ENCODE measurements around the gene KIRREL3. TPM values are rescaled to one million over a fixed set of nuclear protein-coding genes. Genes with fewer than 3 reads are reported as not detected.

KIRREL3 gene
- total and polyA plus RNA-seq, 2 of the 8 experiments (the other 6 are each of a cell fraction or from before 2014, with no cell fraction given) = 0.29 to 0.32 TPM

DNA sequence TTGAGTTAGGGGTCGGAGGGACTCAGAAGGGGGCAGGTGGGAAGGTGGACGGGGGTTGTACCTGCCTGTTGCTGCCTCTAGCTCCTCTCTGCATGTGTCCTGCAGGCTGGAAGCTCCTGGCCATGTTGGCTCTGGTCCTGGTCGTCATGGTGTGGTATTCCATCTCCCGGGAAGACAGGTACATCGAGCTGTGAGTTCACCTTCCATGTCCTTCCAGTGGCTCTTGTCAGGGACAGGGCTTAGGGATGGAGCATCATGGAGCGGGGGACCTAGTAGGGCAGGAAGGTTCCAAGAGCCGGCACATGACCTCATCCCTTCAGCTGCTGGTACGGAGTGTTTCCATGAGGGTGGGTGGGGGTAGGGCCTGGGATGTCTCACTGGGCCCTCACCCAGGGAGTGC is 594.2 kb downstream of the KIRREL3 start:
- DNase-seq (ENCODE audit: low read depth in 1 of 2, low spot score in 2 of 2) = no peak
- H3K36me3 ChIP-seq (ENCODE audit: control insufficient read depth in 2 of 4, insufficient read depth in 4 of 4, low read length in 3 of 4) = peaks cover 0 to 4% (median 1%) of the 10 kb centered on the region in 4 experiments; a peak in 2 of 8 replicates
- H3K4ac ChIP-seq (replicated peaks; ENCODE audit: insufficient read length, low read depth, low read length) = no peak overlapping the region
- H3K79me2 ChIP-seq (ENCODE audit: control insufficient read depth in 1 of 2, insufficient read depth in 2 of 2, low read length in 2 of 2) = no peaks in the 10 kb centered on the region
- H3K79me1 ChIP-seq (ENCODE audit: low read depth, low read length) = peaks cover 4% of the 10 kb centered on the region
- no peak overlapping the region for H3K9ac ChIP-seq (replicated peaks in 1 of 4; ENCODE audit: extremely low read depth in 1 of 4, low read depth in 3 of 4, low read length in 3 of 4)
- H4K8ac ChIP-seq (ENCODE audit: extremely low read depth, insufficient read depth, low read length) = no peak overlapping the region
- no peaks in the 10 kb centered on the region for H4K20me1 ChIP-seq (replicated peaks in 1 of 2; ENCODE audit: control insufficient read depth in 1 of 2, insufficient read depth in 2 of 2, low read length in 2 of 2)
- H2BK20ac ChIP-seq (ENCODE audit: low read length) = no peak overlapping the region
- H3K23ac ChIP-seq (ENCODE audit: insufficient read length) = no peak overlapping the region
- H2AFZ ChIP-seq (ENCODE audit: low read length) = no peak overlapping the region
- peaks cover 2 to 15% (median 7%) of the 10 kb centered on the region in 4 experiments; a peak in 6 of 7 replicates for H3K4me1 ChIP-seq (replicated peaks in 1 of 4; ENCODE audit: control insufficient read depth in 3 of 4, insufficient read depth in 4 of 4, low read length in 3 of 4)
- no peaks in the 10 kb centered on the region for H3K9me3 ChIP-seq (ENCODE audit: insufficient read depth in 2 of 2, low read depth in 1 of 2, low read length in 1 of 2)
- TF ChIP-seq CTBP2 (IDR thresholded peaks at IDR 0.05; ENCODE audit: borderline replicate concordance, insufficient read depth, insufficient read length, low read length) (no peak), CBX8 (IDR thresholded peaks at IDR 0.05; ENCODE audit: borderline replicate concordance, low read depth, low read length) (no peak), SRF (IDR thresholded peaks at IDR 0.05; ENCODE audit: low read depth, low read length) (no peak), SUZ12 (IDR thresholded peaks at IDR 0.05; ENCODE audit: low read length) (no peak), CREB1 (IDR thresholded peaks at IDR 0.05) (no peak), PHF8 (conservative IDR thresholded peaks at IDR 0.05; ENCODE audit: low read depth, low read length) (no peak), BACH1 (IDR thresholded peaks at IDR 0.05; ENCODE audit: low read length) (no peak), POU5F1 (IDR thresholded peaks at IDR 0.05; ENCODE audit: low read depth, low read length) (no peak)
- H3K4me3 ChIP-seq (ENCODE audit: extremely low read depth in 1 of 4, insufficient read depth in 2 of 4, low read depth in 3 of 4, low read length in 4 of 4) = no peak overlapping the region
- H3K56ac ChIP-seq (replicated peaks; ENCODE audit: insufficient read length, low read depth, low read length) = no peak overlapping the region
- H3K4me2 ChIP-seq (ENCODE audit: insufficient read depth in 1 of 2, low read depth in 2 of 2, low read length in 2 of 2) = no peak overlapping the region
- H4K5ac ChIP-seq (ENCODE audit: insufficient read length, low read depth, low read length) = no peak overlapping the region
- POLR2A ChIA-PET (ENCODE audit: partially characterized antibody) = interaction anchor here (0.8 to 1.2 kb wide), 2 partner anchors 13 to 143 kb away, joined by 3 read pairs; no protein-coding TSS in a partner anchor
- H2AK5ac ChIP-seq (ENCODE audit: low read depth, low read length) = no peak overlapping the region
- H3K14ac ChIP-seq (ENCODE audit: insufficient read length) = no peak overlapping the region
- H2BK12ac ChIP-seq (ENCODE audit: low read depth, low read length) = no peak overlapping the region
- H4K91ac ChIP-seq (replicated peaks; ENCODE audit: insufficient read length, low read length) = no peak overlapping the region
- H2BK5ac ChIP-seq (ENCODE audit: low read depth, low read length) = no peak overlapping the region
- no peak overlapping the region for H2BK15ac ChIP-seq (ENCODE audit: low read length)
- FAIRE-seq = no peak
- H3K27me3 ChIP-seq (replicated peaks in 1 of 4; ENCODE audit: control insufficient read depth in 3 of 4, extremely low read depth in 1 of 4, insufficient read depth in 3 of 4, low read length in 3 of 4) = no peaks in the 10 kb centered on the region
- 100% methylated on average over 8 of the region's 8 CpGs; no CpG with 5 or more reads in 1 of the 2 experiments for WGBS, 2 experiments (ENCODE audit: extremely low coverage in 1 of 2, insufficient coverage in 1 of 2, insufficient read length in 1 of 2, insufficient replicate concordance in 2 of 2, low coverage in 1 of 2, low lambda C conversion rate in 2 of 2, missing lambda C conversion rate in 1 of 2)
- H3K18ac ChIP-seq (ENCODE audit: extremely low read depth, low read length) = no peak overlapping the region
- H3K23me2 ChIP-seq (ENCODE audit: low read depth, low read length) = no peaks in the 10 kb centered on the region
- H3K27ac ChIP-seq (ENCODE audit: low read depth, low read length) = no peak overlapping the region
- CTCF ChIA-PET (ENCODE audit: partially characterized antibody) = interaction anchor here (0.7 to 3.5 kb wide), 5 partner anchors 11 to 96 kb away, joined by 3 to 12 read pairs (median 5); no protein-coding TSS in a partner anchor
- H2BK120ac ChIP-seq (replicated peaks; ENCODE audit: low read depth, low read length) = no peak overlapping the region

Measured in H1 (cell line).